ENCODE data around the gene FAM193A.
"Not testable (repeated sequence)": the region's sequence is repeated elsewhere in the genome, so short reads cannot be mapped to it uniquely, and the experiment has no call there.

The FAM193A gene, protein sequence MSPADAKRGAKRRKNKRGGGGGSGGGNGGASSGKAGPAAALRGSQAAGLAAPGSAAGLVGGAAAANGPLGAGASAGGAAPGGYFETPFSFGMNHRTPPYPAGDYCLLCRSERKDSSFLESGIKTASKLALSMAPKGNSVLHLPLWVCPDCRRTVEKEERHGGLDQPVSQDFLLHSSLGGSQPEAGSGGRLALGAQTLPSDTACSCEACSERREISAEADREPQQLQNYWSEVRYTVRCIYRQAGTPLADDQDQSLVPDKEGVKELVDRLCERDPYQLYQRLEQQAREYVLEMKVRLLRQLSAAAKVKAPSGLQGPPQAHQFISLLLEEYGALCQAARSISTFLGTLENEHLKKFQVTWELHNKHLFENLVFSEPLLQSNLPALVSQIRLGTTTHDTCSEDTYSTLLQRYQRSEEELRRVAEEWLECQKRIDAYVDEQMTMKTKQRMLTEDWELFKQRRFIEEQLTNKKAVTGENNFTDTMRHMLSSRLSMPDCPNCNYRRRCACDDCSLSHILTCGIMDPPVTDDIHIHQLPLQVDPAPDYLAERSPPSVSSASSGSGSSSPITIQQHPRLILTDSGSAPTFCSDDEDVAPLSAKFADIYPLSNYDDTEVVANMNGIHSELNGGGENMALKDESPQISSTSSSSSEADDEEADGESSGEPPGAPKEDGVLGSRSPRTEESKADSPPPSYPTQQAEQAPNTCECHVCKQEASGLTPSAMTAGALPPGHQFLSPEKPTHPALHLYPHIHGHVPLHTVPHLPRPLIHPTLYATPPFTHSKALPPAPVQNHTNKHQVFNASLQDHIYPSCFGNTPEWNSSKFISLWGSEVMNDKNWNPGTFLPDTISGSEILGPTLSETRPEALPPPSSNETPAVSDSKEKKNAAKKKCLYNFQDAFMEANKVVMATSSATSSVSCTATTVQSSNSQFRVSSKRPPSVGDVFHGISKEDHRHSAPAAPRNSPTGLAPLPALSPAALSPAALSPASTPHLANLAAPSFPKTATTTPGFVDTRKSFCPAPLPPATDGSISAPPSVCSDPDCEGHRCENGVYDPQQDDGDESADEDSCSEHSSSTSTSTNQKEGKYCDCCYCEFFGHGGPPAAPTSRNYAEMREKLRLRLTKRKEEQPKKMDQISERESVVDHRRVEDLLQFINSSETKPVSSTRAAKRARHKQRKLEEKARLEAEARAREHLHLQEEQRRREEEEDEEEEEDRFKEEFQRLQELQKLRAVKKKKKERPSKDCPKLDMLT (N-terminal part only)

DNA sequence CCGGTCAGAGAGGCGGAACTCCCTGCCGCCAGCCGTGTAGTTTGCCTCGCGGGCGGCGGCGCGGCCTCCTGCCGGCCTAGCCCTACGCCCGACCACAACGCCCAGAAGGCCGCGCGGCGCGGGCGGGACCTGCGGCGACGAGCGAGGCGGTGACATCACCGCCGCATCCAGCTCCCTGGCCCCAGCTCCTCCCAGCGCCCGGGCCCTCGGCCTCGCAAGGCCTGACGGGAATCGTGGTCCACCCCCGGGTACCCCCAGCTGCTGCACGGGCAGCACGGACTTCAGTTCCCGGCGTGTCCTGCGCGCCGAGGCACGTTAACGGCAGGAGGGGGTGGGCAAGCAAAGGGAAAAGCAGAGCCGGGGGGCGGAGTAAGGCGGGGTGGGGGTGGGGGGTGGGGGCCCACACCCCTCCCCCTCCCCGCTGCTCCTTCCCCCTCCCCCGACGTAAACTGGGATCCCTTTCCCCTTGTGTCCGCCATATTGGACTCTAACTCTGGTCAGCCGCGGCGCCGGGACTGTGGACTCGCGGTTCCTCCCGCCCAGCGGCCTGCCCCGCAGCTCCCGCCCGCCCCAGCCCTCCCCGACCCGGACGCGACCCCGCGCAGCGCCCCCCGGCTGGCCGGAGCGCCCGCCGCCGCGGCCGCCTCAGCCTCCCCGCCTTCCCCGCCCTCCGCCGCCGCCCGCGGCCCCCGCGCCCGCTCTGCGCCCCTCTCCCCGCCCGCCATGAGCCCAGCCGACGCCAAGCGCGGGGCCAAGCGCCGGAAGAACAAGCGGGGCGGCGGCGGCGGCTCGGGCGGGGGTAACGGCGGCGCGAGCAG is at the start of gene FAM193A:
Gene FAM193A, plus strand, starts transcription at position 455 of the 818 bp plus-strand sequence. Its CDS starts 269 bp downstream, at position 724.
- DNase-seq (ENCODE audit: low spot score), result peak; percentile 97

DNA sequence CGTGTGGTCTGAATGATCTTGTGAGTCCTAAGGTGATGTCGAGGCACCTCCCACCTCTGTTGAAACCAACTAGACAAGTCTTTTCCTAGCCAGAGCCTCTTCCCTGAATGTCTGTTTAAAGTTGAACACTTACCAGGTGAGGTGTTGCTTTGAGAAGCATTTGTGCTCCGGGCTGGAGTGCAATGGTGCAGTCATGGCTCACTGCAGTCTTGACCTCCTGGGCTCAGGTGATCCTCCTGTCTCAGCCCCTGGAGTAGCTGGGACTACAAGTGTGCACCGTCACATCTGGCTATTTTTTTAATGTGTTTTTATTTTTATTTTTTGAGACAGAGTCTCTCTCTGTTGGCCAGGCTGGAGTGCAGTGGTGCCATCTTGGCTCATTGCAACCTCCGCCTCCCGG is 49.5 kb upstream of the FAM193A start:
- DNase-seq (ENCODE audit: low spot score), result no peak

DNA sequence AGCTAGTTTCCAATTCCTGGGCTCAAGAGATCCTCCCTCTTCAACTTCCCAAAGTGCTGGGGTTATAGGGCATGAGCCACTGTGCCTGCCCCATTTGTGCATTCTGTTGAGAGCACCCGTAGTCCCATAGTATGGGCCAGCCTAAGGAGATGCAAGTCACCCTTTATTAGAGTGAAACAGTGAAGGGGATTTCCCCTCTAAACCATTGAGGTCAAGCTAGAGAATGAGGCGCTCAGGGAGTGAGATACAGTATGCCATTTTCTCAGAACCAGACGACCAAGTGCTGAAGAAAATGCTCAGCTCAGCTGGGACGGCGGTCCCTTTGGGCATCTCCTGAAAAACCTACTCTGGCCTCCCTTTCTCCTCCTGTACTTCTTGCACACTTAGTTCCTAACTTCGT is 48.8 kb upstream of the FAM193A start:
- no peak for DNase-seq (ENCODE audit: low spot score)

DNA sequence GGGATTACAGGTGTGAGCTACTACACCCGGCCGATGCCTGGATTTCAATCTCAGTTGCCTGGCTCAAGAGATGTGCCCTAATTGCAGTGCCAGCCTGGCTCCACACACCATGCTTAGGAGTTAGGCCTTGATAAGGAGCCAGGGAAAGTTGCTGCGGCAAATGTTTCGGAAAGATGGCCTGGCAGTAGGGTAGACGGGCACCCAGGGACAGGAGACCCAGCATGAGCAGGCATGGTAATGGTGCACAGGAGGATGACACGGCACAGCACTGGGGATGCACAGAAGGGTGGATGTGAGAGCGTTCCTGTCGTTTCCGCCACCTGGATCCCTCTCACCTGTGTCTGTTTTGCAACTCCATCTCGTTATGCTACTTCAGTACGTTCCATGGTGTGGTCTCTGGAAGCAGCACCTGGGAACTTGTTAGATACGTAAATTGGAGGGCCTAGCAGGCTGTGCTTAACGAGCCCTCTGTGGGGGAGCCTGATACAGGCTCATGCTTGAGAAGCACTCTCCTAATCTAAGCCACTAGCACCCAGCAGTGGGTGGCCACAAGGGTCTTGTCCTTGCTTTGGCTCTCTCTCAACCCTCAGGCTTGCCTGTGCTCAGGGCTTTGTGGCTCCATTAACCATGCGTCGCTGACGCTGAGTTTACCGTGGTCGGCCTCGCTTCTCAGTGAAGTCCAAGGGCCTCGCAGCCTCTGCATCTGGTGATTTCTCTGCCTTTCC is 47.2 kb upstream of the FAM193A start:
- DNase-seq (ENCODE audit: low spot score), result no peak

DNA sequence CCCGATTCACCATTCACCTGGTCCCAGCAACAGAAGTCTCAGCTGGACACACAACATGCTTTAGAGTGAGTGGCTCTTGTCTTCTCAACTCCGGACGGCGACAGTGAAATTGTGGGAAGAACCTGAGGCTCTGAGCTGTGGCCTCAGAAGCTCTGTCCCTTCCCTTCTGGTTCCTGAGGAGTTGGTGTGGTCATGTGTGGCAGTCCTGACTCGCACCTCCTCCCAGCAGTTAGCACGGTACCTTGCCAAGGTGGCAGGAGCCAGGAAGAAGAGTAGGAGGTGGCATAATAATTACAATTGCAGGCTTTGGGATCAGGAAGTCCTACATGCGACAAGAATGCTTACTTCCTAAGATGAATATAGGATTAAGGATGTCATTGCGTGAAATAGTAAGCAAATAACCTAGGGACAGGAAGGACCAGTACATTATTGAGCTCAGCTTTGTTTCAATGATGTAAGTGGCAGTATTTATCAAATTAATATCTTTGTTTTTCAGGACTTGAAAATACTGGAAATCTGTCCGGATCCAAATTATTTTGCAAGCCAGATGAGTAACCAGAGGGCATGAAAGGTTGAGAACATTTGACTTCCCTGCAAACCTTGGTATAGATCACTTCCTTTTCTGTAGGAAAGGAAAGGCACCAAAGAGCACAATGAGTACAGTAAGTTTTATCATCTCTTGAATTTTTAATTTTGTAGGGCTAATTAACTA is 46.5 kb upstream of the FAM193A start:
- no peak for DNase-seq (ENCODE audit: low spot score)

DNA sequence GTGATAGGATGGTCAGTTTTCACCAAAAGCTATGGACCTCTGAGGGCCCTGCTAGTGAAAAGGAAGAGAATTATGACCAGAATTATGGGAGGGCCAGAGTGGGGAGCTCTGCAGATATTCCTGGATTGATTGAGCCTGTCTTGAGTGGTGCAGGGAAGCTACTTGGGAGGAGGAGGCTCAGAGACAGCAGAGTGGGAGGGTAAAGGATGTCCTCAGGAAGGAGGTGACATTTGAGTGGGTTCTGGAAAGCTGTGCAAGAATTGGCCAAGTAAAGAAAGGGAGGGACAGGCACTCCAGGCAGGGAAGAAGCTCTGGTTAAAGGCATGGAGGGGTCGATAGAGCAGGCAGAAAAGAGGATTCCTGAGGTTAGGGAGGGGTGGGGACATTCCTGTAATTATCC is 43.5 kb upstream of the FAM193A start:
- no peak for DNase-seq (ENCODE audit: low spot score)

DNA sequence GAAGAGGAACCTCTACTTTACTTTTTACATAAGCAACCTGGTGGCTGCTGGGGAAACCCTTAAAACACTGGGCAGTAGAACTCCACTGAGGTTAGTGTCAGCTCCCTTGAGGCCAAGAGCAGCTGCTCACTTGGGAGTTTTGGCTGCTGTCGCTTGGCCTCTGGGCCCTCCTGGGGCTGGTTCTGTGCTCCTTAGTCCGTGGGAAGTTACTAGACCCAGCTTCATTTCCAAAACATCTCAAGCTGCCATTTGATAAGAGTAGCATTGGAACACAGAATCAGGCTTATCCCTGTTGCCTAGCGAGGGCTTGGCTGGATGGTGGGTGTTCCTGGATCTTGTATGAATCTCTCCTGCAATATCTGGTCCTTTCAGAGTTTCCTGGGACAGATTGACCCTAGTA is 41.5 kb upstream of the FAM193A start:
- DNase-seq (ENCODE audit: low spot score), result no peak

DNA sequence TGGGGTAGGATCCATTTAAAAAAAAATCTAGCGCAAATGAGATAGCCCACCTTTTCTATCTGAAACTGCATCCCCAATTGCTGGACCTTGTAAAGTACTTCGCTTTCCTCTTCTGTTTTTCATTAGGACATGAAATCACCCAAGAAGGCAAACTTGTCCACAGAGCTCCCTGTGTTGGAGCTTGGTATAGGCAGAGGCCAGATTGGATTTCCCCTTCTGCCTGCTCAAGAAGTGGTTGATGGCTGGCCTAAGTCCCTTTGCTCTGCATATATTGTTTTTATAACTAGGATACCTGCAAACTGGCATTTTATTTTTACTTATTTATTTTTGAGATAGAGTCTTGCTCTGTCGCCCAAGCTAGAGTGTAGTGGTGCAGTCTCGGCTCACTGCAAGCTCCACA is 39.1 kb upstream of the FAM193A start:
- DNase-seq (ENCODE audit: low spot score), result no peak

DNA sequence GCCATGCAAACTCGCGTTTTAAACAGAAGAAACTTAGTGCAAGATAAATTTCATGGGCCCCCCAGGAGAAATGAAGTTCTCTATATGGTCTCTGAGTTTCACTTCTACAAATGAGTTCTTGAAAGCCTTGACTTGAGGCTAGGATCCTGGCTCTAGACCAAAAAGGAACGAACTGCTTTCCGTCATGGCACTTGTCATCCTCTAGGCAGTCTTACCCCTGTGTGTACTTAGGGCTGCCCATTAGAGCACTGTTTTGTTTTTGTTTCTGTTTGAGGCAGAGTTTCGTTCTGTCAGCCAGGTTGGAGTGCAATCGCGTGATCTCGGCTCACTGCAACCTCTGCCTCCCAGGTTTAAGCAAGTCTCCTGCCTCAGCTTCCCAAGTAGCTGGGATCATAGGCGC is 38.5 kb upstream of the FAM193A start:
- no peak for DNase-seq (ENCODE audit: low spot score)

DNA sequence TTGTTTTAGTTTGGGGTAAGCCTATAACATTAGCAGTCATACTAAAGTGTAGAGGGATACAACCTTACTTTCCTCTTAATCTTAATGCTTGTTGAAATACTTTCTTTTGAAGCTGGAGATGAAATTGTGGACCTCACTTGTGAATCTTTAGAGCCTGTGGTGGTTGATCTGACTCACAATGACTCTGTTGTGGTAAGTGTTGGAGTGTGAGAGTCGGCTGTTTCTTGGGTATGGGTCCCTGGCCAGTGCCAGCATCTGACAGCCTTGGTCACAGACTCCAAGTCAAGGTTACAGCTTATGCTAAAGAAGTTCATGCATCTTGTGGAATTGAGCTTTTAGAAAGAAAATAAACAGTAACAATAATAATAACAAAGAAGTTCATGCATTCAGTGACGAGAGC is 35.9 kb upstream of the FAM193A start:
- DNase-seq (ENCODE audit: low spot score), result no peak

DNA sequence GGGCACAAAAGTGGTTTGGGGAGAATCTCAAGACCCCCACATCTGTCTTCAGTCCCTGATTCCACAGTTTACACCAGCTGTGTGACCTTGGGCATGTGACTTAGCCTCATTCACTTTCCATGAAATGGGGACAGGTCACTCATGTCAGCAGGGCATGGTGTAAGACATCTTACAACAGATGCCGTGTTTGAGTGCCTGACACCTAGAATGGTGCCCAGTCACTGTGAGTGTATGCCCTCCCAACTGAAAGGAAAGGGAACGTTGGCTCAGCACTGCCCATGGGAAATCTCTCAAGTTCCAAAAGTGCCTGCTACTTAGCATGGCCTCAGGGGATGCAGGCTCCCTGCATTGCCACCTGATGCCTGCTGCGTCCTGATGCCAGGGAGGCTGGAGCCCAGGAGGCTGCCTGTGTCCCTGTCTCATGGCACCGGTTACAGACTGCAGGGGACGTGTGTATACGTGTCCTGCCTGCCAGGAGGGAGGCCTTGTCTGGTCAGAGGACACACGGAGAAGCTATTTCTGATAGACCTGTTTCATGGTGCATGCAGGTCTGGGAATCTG is 35.3 kb upstream of the FAM193A start:
- DNase-seq (ENCODE audit: low spot score), result no peak

DNA sequence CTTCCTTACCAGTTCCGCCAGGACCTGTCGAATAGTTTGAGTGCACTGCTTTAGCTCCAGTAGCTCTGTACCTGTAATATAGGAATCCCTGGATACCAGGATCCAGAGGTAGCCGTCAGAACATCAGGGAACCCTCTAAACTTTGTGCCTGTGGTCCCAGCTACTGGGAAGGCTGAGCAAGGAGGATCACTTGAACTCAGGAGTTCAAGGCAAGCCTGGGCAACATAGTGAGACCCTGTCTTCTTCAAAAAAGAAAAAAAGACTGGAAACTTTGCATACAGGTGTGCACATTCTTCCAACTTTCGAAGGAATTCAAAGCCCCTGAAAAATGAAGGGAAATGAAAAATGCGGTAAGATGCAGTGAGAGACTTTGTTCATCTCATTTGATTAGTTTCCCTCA is 32.6 kb upstream of the FAM193A start:
- DNase-seq (ENCODE audit: low spot score), result no peak

DNA sequence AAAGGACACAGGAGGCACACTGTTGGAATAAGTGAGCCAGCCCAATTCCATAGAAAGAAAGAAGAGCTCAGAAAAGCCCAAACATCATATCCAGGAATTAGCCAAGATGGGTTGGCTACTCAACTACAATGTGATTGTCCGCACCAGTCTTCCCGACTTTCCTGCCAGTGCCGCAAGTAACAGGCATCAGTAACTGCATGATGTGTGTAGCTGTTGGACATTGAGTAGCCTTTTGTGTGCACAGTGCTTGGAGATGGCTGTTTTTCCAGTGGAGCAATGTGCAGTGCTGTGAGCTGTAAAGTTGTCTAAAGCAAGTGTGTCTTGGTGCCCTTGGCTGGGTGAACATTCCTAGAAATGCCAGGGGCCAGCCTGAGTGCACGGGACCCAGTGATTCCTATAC is 29.2 kb upstream of the FAM193A start:
- no peak for DNase-seq (ENCODE audit: low spot score)

DNA sequence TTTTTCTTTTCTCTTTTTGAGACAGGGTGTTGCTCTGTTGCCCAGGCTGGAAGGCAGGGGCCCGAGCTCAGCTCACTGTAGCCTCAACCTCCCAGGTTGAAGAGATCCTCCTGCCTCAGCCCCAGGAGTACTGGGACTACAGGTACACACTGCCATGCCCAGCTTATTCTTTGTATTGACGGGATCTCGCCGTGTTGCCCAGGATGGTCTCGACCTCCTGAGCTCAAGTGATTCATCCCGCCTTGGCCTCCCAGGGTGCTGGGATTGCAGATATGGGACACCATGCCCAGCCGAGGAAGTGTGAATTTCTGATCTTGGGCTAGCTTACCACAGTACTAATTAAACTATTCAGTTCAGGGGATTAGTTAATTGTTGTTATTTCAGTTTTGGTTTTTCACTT is 28.6 kb upstream of the FAM193A start:
- DNase-seq (ENCODE audit: low spot score), result no peak

DNA sequence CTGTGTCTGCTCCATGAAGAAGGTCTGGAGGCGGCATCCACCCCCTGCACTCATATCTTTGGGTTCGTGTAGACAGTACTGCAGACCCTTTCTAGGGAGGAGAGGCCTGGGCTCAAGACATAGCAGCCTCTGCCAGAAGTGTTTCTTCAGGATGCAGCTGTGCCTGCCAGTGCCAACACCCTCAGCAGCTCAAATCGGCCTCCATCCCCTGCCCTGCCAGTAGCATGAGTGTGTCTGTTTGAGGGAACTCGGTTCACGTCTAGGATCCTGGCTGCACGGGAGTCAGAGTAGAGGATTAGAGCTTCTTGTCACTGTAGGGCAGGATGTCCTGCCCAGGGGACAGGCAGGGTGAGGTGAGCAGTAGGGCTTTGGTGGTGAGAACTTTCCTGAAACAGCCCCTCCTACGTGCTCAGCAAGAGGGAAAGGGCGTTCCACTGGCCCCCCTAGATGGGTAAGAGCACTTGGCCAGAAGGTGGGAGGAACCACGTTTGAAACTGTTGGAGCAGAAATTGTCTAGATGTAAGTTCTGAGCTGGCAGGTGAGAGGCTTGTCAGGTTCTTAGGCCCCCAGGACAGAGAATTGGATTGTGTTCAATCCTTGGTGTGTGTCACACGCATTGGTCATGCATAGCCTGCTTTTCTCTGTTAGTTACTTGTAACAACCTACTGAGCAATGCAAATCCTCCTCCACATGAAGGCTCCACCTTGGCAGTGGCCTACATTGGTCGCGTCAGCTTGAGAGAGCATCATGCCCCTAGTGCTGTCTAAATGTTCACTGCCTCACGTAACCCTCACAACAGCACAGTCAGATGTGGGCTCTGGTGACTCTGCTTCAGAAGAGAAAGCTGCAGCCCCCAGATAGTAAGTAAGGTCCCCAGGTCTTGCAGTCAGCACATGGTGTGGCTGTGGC is 25.8 kb upstream of the FAM193A start:
- DNase-seq (ENCODE audit: low spot score), result peak; percentile 18

DNA sequence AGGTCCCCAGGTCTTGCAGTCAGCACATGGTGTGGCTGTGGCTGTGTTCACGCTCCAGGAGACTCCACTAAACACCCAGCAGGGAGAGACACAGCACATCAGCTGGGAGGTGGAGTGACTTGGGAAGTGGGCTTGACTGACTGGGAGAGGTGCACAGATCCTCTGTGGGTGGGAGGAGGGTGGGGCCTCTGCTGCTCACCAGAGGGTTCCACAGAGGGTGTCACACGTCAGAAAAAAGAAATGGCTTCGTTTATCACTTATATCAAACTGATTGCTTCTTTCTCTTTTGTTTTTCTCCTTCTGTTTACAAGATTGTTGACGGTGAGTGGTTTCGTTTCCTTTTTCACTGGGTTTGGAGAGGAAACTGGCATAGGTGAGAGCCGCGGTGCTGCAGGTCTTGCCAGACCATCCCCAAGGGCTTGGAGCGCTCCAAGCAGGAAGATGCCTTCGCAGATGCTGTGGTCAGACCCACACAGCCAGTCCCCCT is 24.8 kb upstream of the FAM193A start:
- no peak for DNase-seq (ENCODE audit: low spot score)

DNA sequence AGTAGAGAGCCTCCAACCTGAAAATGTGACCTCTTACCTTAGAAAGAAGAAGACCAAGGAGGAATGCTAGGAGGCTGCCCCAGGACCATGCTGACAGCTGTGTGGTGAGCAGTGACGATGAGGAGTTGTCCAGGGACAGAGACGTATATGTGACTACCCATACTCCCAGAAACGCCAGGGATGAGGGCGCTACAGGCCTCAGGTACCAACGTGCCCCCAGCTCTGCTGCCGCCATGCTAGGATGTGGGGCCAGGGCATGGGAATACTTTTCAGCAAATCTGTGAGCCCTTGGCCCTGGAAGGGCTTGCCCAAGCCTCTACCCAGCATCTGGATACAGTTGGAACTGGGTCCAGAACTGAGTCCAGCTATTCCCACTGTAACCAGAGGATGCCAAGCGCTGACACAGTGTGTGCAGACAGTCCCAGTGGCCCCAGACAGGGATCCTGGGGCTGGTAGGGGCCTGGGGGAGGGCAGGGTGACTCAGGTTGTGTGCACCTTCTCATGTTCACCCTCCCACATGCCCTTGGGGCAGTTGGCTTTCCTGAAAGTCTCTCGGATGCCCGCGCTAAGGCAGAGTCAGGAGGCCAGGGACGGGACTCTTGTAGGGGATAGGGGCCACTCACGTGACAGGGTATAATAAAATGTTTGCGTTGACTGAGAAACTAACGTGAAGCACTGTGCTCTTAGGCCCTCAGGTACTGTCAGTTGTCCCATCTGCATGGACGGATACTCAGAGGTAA is 23.9 kb upstream of the FAM193A start:
- DNase-seq (ENCODE audit: low spot score), result no peak

DNA sequence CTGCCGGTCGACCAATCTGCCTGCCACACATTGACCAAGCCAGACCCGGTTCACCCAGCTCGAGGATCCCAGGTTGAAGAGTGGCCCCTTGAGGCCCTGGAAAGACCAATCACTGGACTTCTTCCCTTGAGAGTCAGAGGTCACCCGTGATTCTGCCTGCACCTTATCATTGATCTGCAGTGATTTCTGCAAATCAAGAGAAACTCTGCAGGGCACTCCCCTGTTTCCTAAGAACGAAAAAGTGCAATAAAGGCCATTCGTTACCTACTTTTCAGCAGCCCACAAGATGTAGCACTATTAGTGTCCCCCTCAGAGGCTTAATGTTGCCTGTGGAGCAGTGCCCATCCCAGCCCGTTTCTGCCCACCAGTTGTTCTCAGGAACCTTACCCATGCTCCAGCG is 22.3 kb upstream of the FAM193A start:
- DNase-seq (ENCODE audit: low spot score), result not testable (repeated sequence)
